Fibroblast of skin of left quadriceps (primary cell): ENCODE measurements around the gene EXOC8.

Experiments used
- DNase-seq, 2 experiments: peaks; one replicate each; pipeline ENCODE4 v3.0.0-alpha.2; 2013; ENCODE audit warnings: low read depth in 2 of 2

EXOC8 gene

DNA sequence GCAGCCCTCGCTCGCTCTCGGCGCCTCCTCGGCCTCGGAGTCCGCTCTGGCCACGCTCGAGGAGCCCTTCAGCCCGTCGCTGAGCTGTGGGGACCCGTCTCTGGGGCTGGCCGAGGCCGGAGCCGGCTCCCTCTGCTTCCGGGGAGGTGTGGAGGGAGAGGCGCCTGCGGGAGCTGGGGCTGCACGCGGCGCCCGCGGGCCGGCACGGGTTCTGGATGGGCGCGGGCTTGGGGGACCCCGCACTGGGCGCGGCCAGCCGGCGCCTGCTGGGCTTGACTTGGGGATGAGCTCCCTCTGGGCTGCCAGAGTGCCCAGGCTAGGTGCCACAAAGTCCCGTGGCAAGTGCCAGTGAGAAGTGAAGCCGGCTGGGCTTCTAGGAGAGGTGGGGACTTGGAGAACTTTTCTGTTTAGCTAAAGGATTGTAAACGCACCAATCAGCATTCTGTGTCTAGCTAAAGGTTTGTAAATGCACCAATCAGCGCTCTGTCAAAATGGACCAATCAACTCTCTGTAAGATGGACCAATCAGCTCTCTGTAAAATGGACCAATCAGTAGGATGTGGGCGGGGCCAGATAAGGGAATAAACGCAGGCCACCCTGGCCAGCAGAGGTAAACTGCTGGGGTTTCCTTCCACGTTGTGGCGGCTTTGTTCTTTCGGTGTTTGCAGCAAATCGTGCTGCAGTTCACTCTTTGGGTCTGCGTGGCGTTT is 20.2 kb downstream of the EXOC8 start:
- no peak for DNase-seq

DNA sequence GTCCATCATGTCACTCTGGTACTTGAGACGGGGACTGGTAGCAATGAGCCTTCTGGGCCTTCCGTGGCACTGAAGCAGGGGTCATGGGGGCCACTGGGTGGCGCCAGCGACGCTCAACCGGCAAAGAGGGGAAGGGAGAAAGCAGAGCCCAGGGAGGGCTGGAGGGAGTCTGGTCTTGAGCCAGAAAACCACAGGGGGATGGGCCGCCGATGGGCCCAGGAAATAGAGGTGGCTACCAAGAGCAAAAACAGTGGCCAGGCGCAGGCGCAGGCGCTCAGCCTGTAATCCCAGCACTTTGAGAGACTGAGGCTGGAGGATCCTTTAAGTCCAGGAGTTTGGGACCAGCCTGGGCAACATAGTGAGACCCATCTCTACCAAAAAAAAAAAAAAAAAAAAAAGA is 21.8 kb downstream of the EXOC8 start:
- DNase-seq, result peak in 1 of 2 experiments; percentile 1

DNA sequence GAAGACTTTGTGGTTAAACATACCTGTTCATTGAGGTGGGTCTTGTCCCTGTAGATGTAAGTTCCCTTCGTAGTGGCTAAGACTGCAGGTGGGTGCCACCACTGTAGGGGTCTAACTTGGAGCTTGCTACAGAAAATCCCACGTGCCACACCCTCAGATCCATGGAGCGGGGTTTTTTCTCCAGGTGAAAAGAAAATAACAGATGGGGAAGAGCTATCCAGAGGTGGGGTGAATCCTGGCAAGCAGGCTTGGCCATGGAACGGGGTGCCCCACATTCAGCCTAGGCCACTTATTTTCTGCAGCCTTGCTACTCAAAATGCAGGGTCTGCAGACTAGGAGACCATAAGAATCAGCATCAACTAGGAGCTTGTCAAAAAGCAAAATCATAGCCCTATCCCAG is 24.0 kb downstream of the EXOC8 start:
- DNase-seq, result no peak

DNA sequence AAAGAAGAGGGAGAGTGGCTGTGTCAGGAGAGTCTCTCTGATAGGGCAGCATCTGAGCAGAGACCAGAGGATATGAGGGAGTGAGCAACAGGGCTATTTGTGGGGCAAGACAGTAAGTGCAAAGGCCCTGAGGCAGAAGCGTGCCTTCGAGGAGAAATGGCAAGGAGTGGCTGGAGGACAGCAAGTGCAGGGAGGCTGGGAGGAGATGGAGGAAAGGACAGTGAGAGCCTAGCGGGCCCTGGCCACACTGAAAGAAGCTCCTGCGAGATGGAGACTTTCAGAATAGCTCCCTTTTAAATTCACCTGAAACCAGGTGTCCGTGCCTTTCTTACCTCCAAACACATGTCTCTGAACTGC is 25.2 kb downstream of the EXOC8 start:
- DNase-seq, result no peak

DNA sequence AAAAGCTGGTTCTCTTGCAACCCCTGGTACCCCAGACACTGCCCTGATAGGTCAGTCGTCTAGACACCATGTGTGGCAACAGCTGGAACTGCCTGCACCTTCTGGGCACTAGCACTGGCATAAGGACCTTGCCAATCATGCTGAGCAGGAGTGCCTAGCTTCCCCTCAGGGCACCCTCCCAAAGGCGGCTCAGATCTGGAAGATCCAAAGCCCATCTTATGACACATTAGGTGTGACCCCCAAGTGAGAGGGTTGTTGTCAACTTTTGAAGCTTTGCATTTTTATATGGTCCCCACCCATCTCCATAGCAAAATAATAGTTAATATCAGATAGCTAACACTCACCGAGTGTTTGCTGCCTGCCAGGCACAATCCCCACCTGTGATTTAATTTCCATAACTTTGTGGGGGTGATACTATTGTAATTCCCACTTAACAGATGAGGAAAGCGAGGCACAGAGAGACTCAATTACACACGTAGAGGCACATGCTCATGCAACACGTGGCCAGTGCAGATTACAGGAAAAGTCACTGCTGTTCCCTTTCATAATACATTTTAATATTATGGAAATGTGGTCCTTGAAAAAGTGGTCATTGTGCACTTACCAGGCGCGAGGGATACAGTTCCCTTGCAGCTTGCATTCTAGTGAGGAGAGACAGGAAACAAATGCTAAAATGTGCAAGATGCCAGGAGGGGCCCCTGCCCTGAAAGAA is 25.8 kb downstream of the EXOC8 start:
- DNase-seq, result no peak

DNA sequence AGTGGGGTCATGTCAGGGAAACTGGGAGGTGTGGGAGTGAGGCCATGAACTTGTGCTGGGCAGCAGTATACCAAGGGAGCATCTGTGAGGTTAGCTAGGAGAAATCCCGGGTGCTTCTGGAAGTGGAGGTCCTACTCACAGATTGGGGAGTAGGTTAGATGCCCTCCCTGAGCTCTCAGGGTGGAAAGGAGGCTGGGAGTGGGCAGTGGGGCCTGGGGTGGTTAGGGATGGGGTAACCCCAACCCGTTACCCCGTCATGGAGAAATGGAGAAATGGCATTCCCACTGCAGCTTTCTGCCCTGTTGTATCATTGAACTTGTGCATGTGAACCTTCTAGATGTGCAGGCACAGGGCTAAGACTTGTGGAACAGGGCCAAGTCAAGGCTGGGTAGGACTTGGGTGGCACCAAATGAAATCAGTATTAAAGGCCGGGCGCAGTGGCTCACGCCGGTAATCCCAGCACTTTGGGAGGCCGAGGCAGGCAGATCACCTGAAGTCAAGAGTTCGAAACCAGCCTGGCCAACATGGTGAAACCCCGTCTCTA is 27.2 kb downstream of the EXOC8 start:
- no peak for DNase-seq

DNA sequence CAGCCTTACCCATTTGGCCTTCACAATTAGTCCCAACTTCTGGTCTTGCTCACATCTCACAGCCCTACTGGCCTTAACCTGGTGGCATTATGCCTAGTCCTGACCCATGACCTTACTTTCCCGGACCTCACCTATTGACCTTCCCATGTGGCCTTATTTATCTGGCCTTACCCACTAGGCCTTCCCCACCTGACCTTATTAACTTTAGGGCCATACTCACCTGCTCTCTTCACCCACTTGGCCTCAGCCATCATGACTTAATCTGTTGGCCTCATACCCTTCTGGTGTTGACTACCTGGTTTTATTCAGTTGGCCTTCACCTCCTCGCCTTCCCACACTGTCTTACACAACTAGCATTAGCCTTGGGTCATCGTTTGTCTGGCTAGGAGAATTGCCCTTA is 35.7 kb downstream of the EXOC8 start:
- no peak for DNase-seq

DNA sequence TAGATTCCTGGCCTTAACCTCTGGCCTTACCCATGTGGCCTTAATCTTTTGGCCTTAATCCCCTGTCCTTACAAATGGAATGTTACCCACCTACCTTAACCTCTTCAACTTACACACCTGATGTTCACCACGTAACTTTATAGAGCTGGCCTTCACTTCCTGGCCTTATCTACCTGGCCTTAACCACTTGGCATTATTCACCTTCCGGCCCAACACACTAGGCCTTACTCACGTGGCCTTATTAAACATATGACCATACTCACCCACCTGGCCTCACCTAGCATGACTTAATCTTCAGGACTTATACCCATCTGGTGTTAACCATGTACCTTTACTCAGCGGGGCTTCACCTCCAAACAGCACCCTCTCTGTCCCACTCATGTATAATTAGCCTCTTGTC is 41.7 kb downstream of the EXOC8 start:
- DNase-seq, result no peak

DNA sequence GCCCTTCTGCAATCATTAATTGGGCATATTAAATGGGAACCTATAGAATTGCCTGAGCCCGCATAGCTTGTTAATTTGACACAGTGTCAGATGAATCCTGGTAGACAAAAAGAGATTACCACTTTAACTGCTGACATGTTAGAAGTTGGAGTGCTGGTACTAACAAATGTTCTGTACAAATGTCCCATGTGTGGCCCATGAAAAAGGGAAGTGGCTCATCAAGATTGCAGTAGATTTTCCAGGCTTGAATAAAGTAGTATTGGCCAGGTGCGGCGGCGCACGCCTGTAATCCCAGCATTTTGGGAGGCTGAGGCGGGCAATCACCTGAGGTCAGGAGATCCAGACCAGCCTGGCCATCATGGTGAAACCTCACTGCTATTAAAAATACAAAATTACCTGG is 51.0 kb downstream of the EXOC8 start:
- DNase-seq, result no peak

DNA sequence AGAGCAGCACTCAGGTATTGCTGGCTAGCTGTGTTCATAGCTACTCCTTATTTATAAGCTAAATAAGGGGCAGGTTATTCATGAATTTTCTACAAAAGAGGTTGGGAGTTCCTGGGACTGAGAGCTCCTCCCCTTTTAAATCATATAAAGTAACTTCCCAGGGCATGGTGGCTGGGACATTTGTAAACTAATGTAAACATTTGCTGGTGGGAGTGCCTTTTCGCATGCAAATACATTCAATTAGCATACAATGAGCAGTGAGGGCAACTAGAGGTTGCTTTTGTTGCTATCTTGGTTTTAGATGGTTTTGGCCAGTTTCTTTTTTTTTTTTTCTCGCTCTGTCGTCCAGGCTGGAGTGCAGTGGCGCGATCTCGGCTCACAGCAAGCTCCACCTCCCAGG is 53.2 kb downstream of the EXOC8 start:
- DNase-seq, result no peak
